GM19467 (cell line): ENCODE data around the gene CFAP68.
A peak's percentile ranks its signal among the peaks of the same experiment; 100 is the strongest.

Experiments
- ATAC-seq: cut with Tn5 transposase; IDR thresholded peaks from one replicate; pipeline ENCODE4 v1.9.1; 2021; ENCODE audit warnings: mild to moderate bottlenecking, moderate library complexity; ENCODE audit not compliant: unreplicated experiment

The CFAP68 gene, protein sequence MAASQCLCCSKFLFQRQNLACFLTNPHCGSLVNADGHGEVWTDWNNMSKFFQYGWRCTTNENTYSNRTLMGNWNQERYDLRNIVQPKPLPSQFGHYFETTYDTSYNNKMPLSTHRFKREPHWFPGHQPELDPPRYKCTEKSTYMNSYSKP

DNA sequence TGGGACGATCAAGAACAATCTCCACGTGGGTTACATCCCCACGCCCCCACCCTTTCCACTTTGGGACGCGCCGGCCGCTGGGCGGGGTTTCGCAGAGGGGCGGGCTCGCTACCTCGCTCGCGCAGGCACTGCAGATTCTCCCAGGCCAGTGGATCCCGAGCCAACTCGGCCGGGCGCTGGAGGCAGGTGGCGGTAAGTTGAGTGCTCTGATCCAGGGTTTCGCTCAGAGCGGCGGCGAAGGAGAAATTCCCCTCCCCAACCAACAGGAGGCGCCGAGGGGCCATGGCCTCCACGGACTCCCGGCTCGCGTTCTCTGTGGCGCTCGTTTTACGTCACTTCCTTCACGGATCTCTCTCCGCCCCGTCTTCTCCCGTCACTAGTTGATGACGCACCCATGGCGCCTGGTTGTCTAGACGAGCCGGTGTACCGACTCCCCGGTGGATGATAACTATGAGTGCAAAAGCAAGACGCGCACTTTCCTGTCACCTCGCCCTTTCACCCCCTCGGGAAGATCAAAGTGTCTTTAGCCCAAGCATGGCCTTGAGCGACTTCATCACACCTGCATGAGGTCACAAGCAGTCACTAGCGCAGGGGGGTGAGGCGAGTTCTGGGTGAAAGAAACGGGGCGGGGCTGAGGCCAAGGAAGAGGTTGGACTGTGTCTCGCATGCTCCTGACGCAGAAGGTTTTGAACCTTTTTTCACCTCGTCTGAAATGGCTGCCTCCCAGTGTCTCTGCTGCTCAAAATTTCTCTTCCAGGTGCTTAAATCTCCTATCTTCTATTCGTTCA lies at the start of gene CFAP68, which contains the start of gene FDXACB1:
Gene CFAP68, plus strand, starts transcription at position 693 of the 788 bp plus-strand sequence. Its CDS starts 20 bp downstream, at position 713.
Gene FDXACB1, minus strand, starts transcription at position 317 of the 788 bp plus-strand sequence. Its CDS starts 33 bp downstream, at position 284.
- peak; percentile 88 for ATAC-seq

GRCh38 chr11:111833524-111833923 lies 45.8 kb upstream of the CFAP68 start:
- no peak for ATAC-seq

DNA sequence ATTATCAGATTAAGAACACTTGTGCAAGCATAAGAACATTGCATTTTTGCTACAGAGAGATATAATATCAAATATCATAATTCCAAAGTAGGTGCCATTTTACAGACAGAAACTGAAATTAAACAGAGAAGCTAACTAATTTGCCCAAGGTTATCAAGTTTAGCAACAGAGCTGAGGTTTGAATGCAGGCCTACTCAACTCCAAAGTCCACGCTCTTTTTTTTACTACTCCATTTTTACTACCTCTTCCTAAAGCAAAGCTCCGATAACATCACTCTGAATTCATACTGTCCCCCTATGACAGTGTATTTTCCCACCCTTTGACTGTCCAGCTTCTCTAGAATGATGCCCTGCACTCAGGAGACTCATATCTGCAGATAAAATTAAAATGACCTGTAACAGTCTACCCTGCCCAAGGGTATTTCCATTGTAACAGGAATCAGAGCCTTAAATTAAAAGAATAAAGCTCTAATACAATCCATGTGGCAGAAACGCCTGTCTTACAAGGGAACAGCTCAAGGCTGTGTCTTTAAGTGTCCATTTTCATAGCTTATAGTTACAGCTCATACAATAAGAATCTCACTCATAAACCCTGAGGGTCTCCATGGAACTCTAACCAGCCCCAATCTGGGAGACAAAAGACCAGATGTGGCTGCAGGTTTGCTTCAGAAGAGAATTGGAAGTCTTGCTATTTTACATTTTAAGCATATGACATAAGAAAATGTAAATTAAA lies 44.7 kb upstream of the CFAP68 start:
- ATAC-seq: no peak

GRCh38 chr11:111835665-111836064 lies 43.7 kb upstream of the CFAP68 start:
- ATAC-seq: no peak

GRCh38 chr11:111836162-111836561 lies 43.2 kb upstream of the CFAP68 start:
- ATAC-seq: no peak

- peak; percentile 63 for ATAC-seq
Measured at GRCh38 chr11:111836721-111837120, 42.6 kb upstream of the CFAP68 start.

DNA sequence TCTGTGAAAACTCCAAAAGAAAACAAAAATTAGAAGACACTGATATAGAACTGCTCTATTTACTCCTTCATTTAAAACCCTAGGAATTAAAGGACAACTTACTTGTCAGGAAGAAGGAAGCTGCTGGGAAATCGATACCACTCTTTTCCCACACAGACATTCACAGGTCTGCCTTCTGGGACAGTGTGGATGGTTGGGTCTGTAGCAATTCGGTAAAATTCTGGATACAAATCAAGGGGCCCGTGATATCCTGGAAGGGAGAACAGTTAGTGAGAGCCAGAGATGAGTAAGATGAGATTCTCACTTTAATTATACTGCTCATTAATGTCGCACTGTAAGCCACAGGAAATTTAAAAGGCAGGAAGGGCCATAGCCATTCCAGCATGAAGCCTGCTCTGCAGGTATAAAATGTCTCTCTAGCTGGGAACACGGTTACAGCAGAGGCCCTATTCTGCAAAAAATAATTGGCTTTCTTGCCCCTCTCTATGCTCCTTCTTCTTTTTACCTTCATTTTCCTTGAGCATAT lies 41.9 kb upstream of the CFAP68 start:
- no peak for ATAC-seq

DNA sequence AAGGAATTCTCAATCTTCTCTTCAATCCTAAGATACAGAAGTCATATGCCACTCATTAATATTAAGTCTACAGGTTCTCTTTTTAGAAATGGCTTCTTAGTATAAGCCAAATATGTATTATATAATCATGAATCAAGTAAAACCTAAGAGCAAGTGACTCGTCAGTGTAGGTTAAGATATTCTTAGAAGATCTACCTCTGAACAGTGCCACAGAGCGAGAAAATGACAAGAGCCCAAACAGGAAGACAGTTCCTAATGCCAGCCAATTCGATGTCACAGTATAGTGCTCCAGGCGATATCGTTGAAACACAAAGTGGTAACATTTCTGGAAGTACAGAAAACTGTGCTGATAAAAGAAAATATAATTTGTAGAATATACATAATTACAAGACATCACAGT lies 41.3 kb upstream of the CFAP68 start:
- no peak for ATAC-seq

- ATAC-seq: no peak
Measured at GRCh38 chr11:111840143-111840542, 39.2 kb upstream of the CFAP68 start.

DNA sequence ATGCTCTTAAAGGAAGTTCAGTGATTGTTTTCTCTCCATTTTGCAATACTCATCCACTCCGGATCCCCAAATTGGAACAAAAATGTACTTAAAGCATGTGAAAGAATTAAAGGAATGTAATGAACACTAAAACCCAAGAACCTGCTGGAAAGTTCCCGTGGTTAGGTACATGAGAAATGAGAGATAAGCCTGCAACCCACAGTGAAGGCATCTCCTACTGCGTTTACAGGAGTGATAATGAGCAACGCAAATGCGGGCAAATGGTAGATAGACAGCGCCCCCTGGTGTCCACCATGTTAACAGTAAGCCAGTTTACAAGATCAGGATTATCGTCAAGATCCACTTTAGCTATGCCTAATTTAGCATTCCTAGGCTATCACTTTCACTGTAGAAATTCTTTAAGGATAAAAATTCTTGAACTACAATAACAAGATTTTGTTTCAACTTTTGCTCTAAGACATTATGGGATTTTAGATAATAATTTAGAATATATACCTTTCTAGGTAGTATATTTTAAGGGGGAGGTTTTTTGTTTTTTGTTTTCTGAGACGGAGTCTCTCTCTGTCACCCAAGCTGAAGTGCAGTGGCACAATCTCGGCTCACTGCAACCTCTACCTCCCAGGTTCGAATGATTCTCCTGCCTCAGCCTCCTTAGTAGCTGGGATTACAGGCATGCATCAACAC lies 37.8 kb upstream of the CFAP68 start:
- peak; percentile 50 for ATAC-seq

DNA sequence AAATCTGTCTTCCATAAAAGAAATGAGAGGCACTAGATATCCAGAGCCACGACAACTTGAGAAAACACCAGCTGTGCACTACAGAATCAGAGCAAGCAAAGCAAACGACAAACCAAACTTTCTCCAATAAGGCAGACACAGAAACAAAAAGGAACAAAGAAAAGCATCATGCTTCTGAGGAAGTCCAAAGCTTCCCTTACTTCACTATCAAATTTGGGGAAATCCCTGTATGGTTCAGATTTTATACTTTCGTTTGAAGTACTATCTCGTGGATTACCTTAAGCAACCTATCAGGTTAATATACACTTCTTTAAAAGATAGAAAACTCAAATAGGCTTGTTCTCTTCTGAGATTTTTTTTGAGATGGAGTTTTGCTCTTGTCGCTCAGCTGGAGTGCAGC lies 35.7 kb upstream of the CFAP68 start:
- no peak for ATAC-seq

GRCh38 chr11:111845276-111846028 lies 33.9 kb upstream of the CFAP68 start:
- ATAC-seq: no peak

DNA sequence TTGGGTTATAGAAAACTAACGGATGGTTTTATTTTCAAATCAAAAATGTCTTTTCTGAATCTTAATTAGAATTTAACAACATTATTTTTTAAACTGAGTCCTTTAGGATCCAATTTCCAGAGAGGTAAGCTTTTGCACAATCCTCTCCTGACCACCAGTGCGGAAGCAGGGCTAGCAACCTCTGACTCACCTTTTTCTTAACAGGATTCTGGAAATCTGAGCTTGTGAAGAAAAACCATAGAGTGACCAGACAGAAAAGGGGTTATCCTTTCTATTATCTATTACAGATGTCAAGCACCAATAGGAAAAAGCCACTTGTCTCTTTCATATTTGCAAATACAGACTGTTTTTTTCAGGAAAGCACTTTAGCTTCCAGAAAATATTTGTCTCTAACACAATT lies 33.3 kb upstream of the CFAP68 start:
- no peak for ATAC-seq

DNA sequence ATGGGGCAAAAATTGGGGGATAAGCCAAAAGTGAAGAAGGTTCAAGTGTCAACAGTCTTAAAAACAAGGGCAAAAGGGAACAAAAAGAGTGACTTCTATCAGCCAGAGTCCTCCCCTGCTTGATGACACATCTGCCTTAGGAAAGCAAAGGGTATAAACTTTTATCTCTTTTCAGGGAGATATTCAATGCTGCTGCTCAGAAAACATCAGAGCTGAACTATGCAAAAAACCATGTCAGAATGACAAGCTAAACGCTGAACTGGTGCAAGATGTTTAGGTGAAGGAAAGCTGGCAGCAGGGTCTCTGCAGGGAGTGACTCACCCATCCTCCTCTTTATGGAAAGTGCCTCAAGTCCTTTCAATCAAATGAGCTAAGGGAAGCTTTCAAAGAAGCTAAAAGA lies 32.7 kb upstream of the CFAP68 start:
- ATAC-seq: no peak

- ATAC-seq: no peak
Measured at GRCh38 chr11:111849631-111850030, 29.7 kb upstream of the CFAP68 start.

GRCh38 chr11:111851067-111851466 lies 28.3 kb upstream of the CFAP68 start:
- ATAC-seq: no peak

DNA sequence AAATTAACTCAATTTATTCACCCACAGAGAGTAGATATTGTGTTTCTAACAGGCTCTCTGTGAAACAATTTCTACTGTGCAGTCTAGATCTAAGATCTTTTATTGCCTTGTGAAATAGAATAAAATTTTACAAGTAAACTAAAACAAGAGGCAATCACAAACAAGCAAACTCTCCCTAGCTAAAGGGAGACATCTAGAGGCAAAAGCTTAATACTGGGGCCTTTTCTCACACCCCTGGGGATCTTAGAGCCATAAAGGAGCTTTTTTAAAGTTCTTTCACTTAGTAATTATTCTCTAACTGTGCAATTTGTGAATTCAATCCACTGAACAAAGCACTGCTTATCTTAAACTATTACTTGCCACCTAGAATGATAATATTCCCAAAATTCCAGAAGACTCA lies 27.7 kb upstream of the CFAP68 start:
- no peak for ATAC-seq

GRCh38 chr11:111852103-111852502 lies 27.2 kb upstream of the CFAP68 start:
- no peak for ATAC-seq

DNA sequence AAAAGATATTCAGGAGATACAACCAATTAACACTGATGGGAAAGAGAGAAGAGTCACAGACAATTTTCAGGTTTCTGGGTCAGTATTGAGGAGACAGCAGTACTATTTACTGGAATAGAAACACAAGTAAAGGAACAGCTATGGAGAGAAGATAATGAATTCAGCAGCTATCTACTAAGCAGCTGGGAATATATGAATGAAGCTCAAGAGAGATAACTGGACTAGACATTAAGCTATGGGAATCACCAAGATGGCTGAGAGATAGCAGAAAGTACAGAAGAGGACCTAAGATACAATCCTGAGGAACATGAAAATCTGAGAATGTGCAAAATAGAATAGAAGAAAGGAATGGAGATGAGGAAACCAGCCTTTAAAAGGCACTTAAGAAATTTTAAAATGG lies 23.8 kb upstream of the CFAP68 start:
- no peak for ATAC-seq

DNA sequence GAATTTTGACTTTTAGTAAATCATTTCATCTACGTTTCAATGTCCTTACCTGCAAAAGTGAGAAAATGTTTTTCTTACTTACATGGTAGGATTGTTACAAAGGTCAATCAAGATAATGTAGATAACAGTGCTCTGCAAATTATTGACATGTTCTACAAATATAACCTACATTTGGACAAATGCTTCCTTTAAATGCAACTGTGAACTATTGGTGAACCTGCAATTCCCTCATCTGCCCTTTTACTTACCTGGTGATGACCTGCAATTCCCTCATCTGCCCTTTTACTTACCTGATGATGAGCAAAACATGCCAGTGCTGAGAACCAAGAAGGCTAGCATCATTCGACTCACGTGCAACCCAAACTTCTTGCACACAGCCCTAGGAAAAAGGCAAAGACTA lies 19.1 kb upstream of the CFAP68 start:
- ATAC-seq: no peak
